DND-41 (cell line): ENCODE results near the gene TNFRSF14.

ENCODE experiments used
- ATAC-seq: fragments of 200-7000 bp; cut with Tn5 transposase; 3 replicates; pipeline ENCODE4 v1.9.1; 2021; ENCODE audit warnings: low read depth; ENCODE audit not compliant: insufficient read depth
- DNase-seq: peaks from one replicate; pipeline ENCODE4 v3.0.0-alpha.2; 2020
- H2AFZ ChIP-seq: 2 replicates; pipeline ENCODE4 v1.6.0; 2012; ENCODE audit warnings: low read depth, low read length
- H3K27ac ChIP-seq: 2 replicates; pipeline ENCODE4 v1.5.1; 2012; ENCODE audit warnings: low read length, inconsistent platforms
- H3K27me3 ChIP-seq: fragments of 200-600 bp; sonication (generic); 2 replicates; pipeline ENCODE4 v1.6.0; 2012; ENCODE audit warnings: low read length, mild to moderate bottlenecking, inconsistent platforms; ENCODE audit not compliant: insufficient read depth, poor library complexity
- H3K36me3 ChIP-seq: 2 replicates; pipeline ENCODE4 v1.5.1; 2012; ENCODE audit warnings: low read length, inconsistent platforms; ENCODE audit not compliant: insufficient read depth
- H3K4me1 ChIP-seq: 2 replicates; pipeline ENCODE4 v1.5.1; 2012; ENCODE audit warnings: mild to moderate bottlenecking, low read length; ENCODE audit not compliant: insufficient read depth
- H3K4me2 ChIP-seq: 2 replicates; pipeline ENCODE4 v1.6.0; 2012; ENCODE audit warnings: mild to moderate bottlenecking, moderate library complexity, low read length, inconsistent platforms; ENCODE audit not compliant: insufficient read depth
- H3K4me3 ChIP-seq, 2 experiments: fragments of 200-600 bp in 1 of 2; shearing (Covaris generic) in 1 of 2; 2 replicates each; pipeline ENCODE4 v1.5.1; 2012 to 2016; ENCODE audit warnings: inconsistent platforms in 2 of 2, low read length in 2 of 2, mild to moderate bottlenecking in 2 of 2, low read depth in 1 of 2, moderate library complexity in 1 of 2
- H3K79me2 ChIP-seq: 2 replicates; pipeline ENCODE4 v1.6.0; 2012; ENCODE audit warnings: low read length, inconsistent platforms; ENCODE audit not compliant: insufficient read depth
- H3K9ac ChIP-seq: 2 replicates; pipeline ENCODE4 v1.6.0; 2012; ENCODE audit warnings: low read depth, mild to moderate bottlenecking, inconsistent platforms, low read length, moderate library complexity
- H3K9me3 ChIP-seq: 2 replicates; pipeline ENCODE4 v1.5.1; 2012; ENCODE audit warnings: low read length, moderate library complexity, mild to moderate bottlenecking, inconsistent platforms; ENCODE audit not compliant: insufficient read depth, severe bottlenecking
- H4K20me1 ChIP-seq: 2 replicates; pipeline ENCODE4 v1.6.0; 2012; ENCODE audit warnings: low read length; ENCODE audit not compliant: insufficient read depth
- CTCF ChIP-seq: IDR thresholded peaks from 2 replicates; pipeline ENCODE4 v1.5.1; 2012; ENCODE audit warnings: borderline replicate concordance, low read length, moderate library complexity, mild to moderate bottlenecking; ENCODE audit not compliant: poor library complexity, severe bottlenecking; ENCODE audit errors: extremely low read depth
- EZH2 ChIP-seq: IDR thresholded peaks from 3 replicates; pipeline ENCODE4 v1.6.1; 2012; ENCODE audit warnings: borderline replicate concordance, low read depth, mild to moderate bottlenecking, moderate library complexity, low read length, inconsistent platforms; ENCODE audit not compliant: severe bottlenecking

Gene TNFRSF14

GRCh38 chr1:2528016-2528415, 28.2 kb upstream of the TNFRSF14 start:
- peaks cover 52% of the 10 kb centered on the region for H4K20me1 ChIP-seq
- peaks cover 7% of the 10 kb centered on the region for H3K27me3 ChIP-seq
- H3K9ac ChIP-seq = no peak overlapping the region
- no peak for TF ChIP-seq CTCF
- no peak for TF ChIP-seq EZH2
- DNase-seq (no peak), ATAC-seq (no peak)
- H3K4me2 ChIP-seq = no peak overlapping the region
- peaks cover 30% of the 10 kb centered on the region for H3K79me2 ChIP-seq
- peaks cover 43% of the 10 kb centered on the region for H3K4me1 ChIP-seq
- no peak overlapping the region for H3K27ac ChIP-seq
- H3K9me3 ChIP-seq = no peaks in the 10 kb centered on the region
- H3K4me3 ChIP-seq = no peak overlapping the region
- peaks cover 15% of the 10 kb centered on the region for H3K36me3 ChIP-seq
- no peak overlapping the region for H2AFZ ChIP-seq

- peaks cover 7% of the 10 kb centered on the region for H3K27me3 ChIP-seq
- TF ChIP-seq EZH2 = no peak
- TF ChIP-seq CTCF = no peak
- no peak overlapping the region for H3K27ac ChIP-seq
- peaks cover 14% of the 10 kb centered on the region for H3K36me3 ChIP-seq
- ATAC-seq (no peak), DNase-seq (no peak)
- peaks cover 37% of the 10 kb centered on the region for H3K4me1 ChIP-seq
- H3K9me3 ChIP-seq = no peaks in the 10 kb centered on the region
- peaks cover 25% of the 10 kb centered on the region for H3K79me2 ChIP-seq
- H3K4me3 ChIP-seq = no peak overlapping the region
- peaks cover 46% of the 10 kb centered on the region for H4K20me1 ChIP-seq
- H3K4me2 ChIP-seq = no peak overlapping the region
- no peak overlapping the region for H3K9ac ChIP-seq
- no peak overlapping the region for H2AFZ ChIP-seq
Observed at GRCh38 chr1:2528611-2528965, 27.6 kb upstream of the TNFRSF14 start.

- Histone ChIP-seq H3K4me2 (no peak overlapping the region), H3K36me3 (peaks cover 9% of the 10 kb centered on the region), H3K4me1 (peaks cover 32% of the 10 kb centered on the region), H3K4me3 (no peak overlapping the region), H3K79me2 (peaks cover 19% of the 10 kb centered on the region), H3K9ac (no peak overlapping the region), H4K20me1 (peaks cover 40% of the 10 kb centered on the region), H3K9me3 (no peaks in the 10 kb centered on the region), H2AFZ (no peak overlapping the region), H3K27me3 (peaks cover 7% of the 10 kb centered on the region), H3K27ac (no peak overlapping the region)
- DNase-seq = no peak
- TF ChIP-seq EZH2 (no peak), CTCF (no peak)
- no peak for ATAC-seq
Observed at GRCh38 chr1:2528966-2529783, 27.0 kb upstream of the TNFRSF14 start.
